ENCODE measurements around the gene ZNF124.

DNA sequence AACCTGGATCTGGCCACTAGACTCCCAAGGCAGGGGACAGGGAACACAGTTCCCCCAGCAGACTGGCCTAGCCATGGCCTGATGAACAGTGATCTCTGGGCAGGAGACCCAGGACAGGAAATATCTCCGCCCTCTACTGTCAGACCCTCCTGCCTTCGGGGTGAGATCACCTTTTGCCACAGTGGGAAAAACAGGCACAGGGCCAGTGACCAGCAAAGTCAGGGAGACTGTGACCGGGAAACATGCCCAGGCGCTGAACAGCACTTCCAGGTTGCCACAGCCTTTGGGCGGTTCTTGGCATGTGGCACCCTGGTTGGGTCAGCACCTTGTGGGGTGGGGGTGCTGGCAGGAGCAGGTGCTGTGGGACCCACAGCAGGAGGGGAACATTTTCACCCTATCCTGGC is 58.7 kb downstream of the ZNF124 start:
- TF ChIP-seq CTCF (IDR thresholded peaks at IDR 0.05; ENCODE audit: low read depth, low read length, missing input control) (no peak), HNF4G (IDR thresholded peaks at IDR 0.05) (no peak), YY1 (IDR thresholded peaks at IDR 0.05) (no peak), MAX (IDR thresholded peaks at IDR 0.05) (peak; percentile 55), EGR1 (IDR thresholded peaks at IDR 0.05; ENCODE audit: low read depth in 2 of 2) (no peak), RAD21 (IDR thresholded peaks at IDR 0.05) (no peak), TAF1 (conservative IDR thresholded peaks at IDR 0.05) (no peak), JUND (IDR thresholded peaks at IDR 0.05) (no peak)
- TF ChIP-seq, protein P1, sequence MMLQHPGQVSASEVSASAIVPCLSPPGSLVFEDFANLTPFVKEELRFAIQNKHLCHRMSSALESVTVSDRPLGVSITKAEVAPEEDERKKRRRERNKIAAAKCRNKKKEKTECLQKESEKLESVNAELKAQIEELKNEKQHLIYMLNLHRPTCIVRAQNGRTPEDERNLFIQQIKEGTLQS (IDR thresholded peaks at IDR 0.05): no peak

Measured in liver (tissue), 3 donors.